ENCODE data around the gene CEP68.

- TF ChIP-seq CTCF (IDR thresholded peaks at IDR 0.05 in 4 of 5, conservative IDR thresholded peaks at IDR 0.05 in 1 of 5) (no peak), POLR2A (IDR thresholded peaks at IDR 0.05) (no peak)
These were observed 56.4 kb downstream of the CEP68 start for GRCh38 chr2:65112633-65113032.
